ENCODE results near the gene CMTM5.

The CMTM5 gene

GRCh38 chr14:23403908-23404307, 27.1 kb downstream of the CMTM5 start:
- no peak for DNase-seq (ENCODE audit: low read depth)
- H3K4me3 ChIP-seq (ENCODE audit: low read depth, low read length), result no peak overlapping the region
- TF ChIP-seq CTCF (IDR thresholded peaks at IDR 0.05; ENCODE audit: low read depth, low read length, missing control alignments), result no peak

GRCh38 chr14:23404331-23404900, 27.6 kb downstream of the CMTM5 start:
- TF ChIP-seq CTCF (IDR thresholded peaks at IDR 0.05; ENCODE audit: low read depth, low read length, missing control alignments), result no peak
- no peak overlapping the region for H3K4me3 ChIP-seq (ENCODE audit: low read depth, low read length)
- DNase-seq (ENCODE audit: low read depth), result no peak

GRCh38 chr14:23405096-23405495, 28.2 kb downstream of the CMTM5 start:
- no peak overlapping the region for H3K4me3 ChIP-seq (ENCODE audit: low read depth, low read length)
- no peak for DNase-seq (ENCODE audit: low read depth)
- no peak for TF ChIP-seq CTCF (IDR thresholded peaks at IDR 0.05; ENCODE audit: low read depth, low read length, missing control alignments)

GRCh38 chr14:23405516-23406025, 28.7 kb downstream of the CMTM5 start:
- no peak overlapping the region for H3K4me3 ChIP-seq (ENCODE audit: low read depth, low read length)
- DNase-seq (ENCODE audit: low read depth), result no peak
- no peak for TF ChIP-seq CTCF (IDR thresholded peaks at IDR 0.05; ENCODE audit: low read depth, low read length, missing control alignments)

- no peak for DNase-seq (ENCODE audit: low read depth)
- no peak for TF ChIP-seq CTCF (IDR thresholded peaks at IDR 0.05; ENCODE audit: low read depth, low read length, missing control alignments)
- H3K4me3 ChIP-seq (ENCODE audit: low read depth, low read length), result no peak overlapping the region
Measured at GRCh38 chr14:23406244-23406643, 29.4 kb downstream of the CMTM5 start.

- no peak for DNase-seq (ENCODE audit: low read depth)
- no peak overlapping the region for H3K4me3 ChIP-seq (ENCODE audit: low read depth, low read length)
- no peak for TF ChIP-seq CTCF (IDR thresholded peaks at IDR 0.05; ENCODE audit: low read depth, low read length, missing control alignments)
Measured at GRCh38 chr14:23406725-23407355, 30.0 kb downstream of the CMTM5 start.
